NCI-H2029 (cell line): ENCODE data around the gene CDC7.
A peak's percentile ranks its signal among the peaks of the same experiment; 100 is the strongest.
"Not testable (repeated sequence)": the region's sequence is repeated elsewhere in the genome, so short reads cannot be mapped to it uniquely, and the experiment has no call there.

ENCODE experiments used
- DNase-seq: peaks from one replicate; lab custom pipeline; 2025; lab: John Stamatoyannopoulos, UW

The CDC7 gene

DNA sequence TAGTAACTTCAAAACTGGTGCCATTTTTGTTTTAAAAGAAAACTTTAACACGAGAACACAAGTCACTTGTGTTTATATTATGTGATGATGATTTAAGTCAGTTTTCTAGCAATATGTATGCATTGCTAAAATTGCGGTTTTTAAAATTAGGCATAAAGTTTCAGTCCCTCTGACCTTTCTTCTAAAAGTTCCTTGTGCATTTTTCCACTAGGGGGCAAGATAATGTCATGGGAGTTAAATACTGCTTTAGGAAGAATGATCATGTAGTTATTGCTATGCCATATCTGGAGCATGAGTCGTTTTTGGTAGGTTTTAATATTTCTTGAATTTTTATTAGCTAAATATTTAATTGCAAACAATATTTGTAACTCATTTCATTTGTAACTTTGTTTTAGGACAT lies 10.7 kb downstream of the CDC7 start:
- peak; percentile 32 for DNase-seq

DNA sequence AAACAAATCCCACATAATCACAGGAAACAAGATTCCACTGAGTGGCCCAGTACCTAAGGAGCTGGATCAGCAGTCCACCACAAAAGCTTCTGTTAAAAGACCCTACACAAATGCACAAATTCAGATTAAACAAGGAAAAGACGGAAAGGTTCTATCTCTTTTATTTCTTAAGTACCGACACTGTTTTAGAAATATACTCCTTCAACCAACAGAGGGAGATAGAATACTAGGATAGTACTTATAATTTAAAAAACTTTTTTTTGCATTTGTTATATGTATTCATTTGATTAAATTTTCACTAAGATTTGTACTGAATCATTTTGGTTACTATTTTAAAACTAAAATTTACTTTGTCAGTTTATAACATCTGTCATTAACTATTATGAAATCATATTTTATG lies 12.5 kb downstream of the CDC7 start:
- no peak for DNase-seq

DNA sequence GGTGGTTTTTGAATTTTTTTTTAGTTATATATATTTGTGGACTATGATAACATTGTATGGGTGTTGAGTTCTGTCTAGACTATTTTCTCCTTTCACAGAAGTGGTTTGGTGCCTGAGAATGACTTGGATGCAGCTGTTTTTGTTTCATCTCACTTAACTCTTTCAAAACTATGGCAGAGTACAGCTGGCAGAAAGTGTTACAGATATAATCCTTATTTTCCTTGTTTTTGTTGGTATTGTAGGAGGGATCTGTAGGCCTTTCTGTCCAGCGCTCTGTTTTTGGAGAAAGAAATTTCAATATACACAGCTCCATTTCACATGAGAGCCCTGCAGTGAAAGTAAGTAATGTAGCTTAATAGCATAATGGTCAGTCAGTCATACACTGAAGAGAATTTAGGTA lies 13.1 kb downstream of the CDC7 start:
- no peak for DNase-seq

DNA sequence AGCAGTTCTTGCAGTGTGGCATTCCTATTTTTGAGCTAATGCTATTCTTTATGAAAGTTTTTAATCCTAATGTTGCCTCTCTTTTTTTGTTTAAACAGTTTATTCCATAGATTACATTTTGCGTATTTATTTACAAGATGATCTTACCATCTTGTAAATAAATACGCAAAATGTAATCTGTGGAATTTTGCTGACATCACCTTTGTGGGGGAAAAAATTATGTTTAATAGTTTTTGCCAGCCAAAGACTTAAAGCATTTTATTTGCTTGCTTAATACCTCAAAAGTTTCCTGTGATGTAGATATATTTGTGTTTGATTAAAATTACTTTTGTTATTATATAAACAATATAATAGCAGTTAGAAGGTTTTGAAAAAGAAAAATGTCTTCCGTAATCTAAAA lies 15.3 kb downstream of the CDC7 start:
- no peak for DNase-seq

DNA sequence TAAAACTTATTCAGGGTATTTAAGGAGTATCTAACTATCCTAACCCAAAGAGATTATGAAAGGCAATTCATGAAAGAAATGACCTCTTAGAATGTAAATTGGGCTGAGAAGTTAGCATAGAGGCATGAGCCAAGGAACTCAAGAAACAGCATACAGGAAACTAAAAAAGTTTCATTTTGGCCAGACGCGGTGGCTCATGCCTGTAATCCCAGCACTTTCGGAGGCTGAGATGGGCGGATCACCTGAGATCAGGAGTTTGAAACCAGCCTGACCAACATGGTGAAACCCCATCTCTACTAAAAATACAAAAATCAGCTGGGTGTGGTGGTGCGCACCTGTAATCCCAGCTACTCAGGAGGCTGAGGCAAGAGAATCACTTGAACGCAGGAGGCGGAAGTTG lies 16.0 kb downstream of the CDC7 start:
- DNase-seq: not testable (repeated sequence)

DNA sequence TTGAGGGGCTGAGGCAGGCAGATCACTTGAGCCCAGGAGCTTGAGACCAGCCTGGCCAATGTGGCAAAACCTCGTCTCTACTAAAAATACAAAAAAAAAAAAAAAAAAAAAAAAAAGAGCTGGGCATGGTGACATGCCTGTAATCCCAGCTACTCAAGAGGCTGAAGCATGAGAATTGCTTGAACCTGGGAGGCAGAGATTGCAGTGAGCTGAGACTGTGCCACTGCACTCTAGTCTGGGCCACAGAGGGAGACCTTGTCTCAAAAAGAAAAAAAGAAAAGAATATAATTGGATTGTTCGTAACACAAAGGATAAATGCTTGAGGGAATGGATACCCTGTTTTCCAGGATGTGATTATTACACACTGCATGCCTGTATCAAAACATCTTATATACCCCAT lies 18.5 kb downstream of the CDC7 start:
- not testable (repeated sequence) for DNase-seq

DNA sequence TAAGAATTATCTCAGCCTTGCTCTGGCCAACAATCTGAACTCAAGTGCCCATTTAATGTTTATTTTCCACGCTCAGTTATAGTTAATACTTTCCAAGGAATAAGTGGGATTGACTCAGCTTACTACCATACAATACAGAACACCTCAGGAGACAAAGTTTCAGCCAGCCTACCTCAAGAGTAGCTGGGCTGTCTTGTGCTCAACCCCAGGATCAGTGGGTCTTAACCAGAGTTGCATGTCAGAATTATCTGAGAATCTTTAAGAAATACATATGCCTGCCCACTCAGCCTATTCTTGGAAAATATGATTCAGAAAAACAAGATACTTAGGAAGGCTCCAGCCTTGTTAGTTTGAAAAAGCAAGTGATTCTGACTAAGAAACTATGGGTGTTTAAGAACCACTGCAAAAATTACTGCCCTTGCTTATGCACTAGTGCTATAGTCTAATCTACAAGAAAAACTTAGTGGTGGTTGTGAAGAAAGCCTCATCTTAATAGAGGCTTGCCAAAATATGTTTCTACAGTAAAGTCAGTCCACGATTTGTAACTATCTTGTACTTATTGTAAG lies 20.4 kb downstream of the CDC7 start:
- no peak for DNase-seq

DNA sequence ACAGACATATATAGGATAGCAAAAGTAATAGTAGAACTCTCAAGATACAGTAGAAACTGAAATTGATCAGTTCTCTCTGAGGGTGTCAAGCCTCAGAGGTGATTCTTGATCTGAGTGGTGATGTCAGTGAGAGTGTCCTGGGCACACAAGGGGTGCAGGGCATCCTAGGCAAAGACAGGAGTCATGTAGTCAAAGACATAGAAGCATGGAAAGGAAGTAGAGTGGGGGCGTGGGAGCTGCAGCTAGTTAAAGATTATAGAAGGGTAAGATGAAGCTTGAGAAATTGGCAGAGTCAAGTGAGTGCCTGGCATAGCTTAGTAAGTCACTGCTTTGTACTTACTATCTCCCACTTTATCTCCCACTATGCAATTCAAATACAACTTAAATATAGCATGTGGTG lies 22.8 kb downstream of the CDC7 start:
- no peak for DNase-seq

DNA sequence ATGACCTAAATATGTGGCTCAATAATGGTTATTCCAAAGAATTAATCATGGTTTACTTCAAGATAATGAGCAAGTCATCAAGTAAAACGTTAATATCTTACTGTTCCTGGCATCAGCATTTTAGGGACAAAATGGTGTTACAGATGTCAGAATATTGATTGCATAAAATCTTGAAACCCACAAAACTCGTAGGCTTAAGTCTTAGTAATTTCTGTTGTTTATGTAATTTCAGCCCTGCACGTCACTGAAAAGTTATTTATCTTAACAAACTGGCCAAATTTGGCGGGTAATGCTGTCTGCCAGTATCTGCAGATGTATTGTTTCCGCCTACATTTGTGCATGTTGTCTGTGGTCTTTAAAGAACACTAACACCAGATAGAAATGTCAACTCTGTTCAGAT lies 25.8 kb downstream of the CDC7 start:
- DNase-seq: no peak

DNA sequence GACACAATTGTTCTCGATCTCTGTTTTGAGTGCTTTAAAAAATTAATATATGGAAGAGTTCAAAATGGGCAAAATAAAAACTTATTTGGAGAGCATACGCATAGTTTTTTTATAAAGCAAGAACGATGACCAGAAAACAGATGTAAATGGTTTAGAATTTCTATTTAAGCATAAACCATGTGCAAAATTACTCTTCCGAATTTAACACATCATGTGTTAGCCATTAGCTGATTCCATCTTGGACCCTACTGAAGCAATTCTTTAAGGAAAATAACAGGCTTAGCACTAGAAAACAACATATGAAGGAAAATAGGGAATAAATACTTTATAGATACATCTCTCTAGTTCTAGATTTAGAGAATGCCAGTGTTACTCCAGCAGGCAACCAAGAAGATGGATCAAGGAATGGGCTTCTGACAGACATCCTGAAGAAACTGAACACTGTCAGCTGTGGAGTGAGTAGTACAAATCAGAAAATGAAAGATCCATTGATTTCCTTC lies 26.7 kb downstream of the CDC7 start:
- DNase-seq: no peak

DNA sequence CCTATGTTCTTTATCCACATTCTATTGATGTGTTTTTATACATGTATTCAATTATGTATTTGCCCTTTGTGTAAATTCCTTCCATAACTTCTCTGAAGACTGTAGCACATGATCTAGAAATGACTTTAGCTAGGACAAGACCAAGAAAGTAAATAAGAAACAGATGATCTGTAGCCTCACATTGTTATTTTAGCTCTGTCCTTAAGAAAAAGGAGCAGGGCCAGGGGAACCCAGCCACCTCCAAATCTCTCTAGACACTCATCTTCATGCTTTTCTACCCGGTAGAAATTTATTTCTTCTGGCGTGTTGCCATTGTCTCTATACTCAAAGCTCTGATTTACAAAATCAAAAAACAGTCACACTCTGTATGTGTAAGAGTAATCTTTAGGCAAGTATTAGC lies 27.1 kb downstream of the CDC7 start:
- DNase-seq: no peak

DNA sequence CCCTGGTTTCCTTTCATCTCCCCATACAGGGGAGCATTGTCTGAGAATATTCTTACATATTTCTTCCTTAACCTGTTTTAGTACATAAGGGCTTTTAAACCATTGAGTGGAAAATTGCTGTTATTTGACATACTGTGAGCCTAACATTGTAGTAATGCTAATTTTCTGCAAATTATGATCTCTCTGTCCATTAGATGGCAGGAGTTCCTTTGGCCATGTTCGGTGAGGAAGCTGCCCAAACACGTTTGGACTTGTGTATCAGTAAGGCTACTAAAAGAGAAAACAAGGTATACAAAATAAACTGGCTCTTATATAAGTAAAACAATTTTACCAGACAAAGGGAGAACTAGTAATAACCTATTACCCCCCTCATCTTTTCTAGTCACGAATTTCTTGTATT lies 29.2 kb downstream of the CDC7 start:
- no peak for DNase-seq

DNA sequence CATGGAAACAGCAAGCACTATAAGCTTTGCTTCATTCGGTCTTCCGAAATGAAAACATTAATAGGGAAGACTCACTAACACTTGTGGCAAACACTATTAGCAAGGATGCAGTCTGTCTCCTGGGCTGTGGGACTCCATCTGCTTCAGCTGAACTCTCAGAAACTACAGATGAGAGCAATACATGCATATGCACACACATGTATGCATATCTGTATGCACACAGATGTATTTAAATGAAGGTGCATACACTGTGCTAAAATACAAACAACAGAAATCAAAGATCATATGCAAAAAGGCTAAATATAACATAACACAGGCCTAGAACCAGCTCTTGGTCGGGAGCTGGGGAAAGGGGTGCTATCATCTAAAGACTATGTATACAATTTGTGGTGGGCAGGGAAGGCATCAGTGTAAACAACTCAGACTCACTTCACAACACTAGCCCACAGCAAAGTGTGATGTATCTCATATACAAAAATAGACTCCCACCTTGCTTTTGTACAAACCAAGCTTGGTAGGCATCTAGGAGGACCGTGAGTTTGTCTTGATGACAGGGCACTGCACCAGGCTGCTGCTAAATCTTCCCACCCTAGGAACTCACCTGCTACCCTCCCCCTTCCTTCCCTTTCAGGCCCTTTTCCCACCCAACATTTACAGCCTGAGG lies 32.8 kb downstream of the CDC7 start:
- no peak for DNase-seq

DNA sequence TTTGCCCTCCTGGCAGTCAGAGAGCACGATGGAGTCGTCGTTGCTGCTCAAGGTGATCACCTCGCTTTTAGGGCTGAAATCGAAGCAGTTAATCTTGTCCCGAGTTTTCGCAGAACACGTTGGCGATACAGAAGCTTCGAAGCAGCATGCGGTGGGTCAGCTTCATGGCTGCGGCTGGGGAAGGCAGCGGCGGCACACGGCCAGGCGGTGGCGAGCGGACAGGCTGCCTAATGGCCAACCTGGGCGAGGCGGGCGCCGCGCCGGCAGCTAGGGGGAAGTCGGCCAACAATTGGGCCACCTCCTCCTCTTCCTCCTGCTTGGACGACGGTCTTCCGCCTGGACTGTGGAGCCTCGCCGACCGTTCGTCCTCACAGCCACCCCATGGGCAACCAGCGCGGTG lies 34.8 kb downstream of the CDC7 start:
- no peak for DNase-seq

DNA sequence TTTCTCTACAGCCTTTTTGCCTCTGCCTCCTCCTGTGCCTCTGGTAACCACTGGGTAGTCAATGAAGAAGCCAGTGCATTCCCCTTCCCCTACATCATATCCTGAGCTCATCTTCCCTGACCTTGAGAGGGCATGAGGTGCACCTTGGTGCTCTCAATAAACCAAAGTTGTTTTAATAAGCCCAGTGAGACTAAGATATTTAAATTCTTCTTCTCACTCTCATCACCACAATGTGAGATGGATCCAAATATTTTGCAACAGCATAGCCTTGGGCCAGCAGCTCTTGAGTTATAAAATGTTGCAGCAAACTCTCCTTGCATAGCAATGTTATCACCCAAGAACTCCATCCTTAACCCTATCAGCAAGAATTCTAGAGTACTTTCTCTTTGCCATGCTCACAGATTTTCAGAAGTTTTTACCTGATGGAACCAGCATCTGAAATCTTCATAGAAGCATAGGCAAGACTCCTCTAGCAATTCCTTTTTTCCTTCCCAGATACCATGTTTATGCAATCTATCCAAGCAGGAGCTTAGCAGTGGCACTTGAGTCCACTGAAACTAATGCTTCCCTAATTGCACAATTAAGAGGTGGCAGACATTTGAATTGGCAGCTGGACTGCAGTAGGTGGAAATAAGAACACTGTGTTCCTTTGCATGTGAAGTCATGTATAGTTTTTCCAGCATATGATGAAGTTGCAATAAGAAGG lies 36.8 kb downstream of the CDC7 start:
- DNase-seq: no peak

DNA sequence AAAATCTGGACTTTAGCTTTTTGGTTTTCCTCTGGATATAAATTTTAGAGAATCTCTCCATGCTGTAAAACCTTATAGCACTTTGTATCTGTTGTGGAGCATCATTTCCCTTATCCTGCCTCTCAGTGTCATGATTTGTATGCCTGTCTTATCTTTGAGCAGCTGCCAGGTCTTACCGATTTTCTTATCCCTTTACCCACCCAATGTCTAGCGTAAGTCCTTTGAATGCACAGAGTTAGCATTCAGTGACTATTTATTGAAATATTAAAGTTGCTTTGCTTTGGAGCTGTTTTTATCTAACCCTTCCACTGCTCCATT lies 37.3 kb downstream of the CDC7 start:
- no peak for DNase-seq

DNA sequence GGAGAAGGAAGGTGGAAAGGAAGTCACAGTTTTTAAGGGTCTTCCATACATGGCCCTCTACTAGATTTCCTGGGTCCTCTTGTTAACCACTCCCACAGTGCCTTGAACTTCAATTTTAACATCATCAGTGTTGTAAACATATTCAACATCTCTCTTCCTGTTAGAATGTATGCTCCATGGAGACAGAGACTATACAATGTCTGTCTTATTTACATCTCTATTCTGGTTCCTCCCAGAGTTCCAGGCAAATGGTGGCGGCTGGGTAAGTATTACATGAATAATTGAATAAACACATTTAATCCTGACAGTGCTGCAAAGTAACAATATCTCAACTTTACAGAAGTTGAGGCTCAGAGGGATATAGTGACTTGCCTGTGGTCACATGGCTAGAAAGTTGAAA lies 40.3 kb downstream of the CDC7 start:
- DNase-seq: no peak

DNA sequence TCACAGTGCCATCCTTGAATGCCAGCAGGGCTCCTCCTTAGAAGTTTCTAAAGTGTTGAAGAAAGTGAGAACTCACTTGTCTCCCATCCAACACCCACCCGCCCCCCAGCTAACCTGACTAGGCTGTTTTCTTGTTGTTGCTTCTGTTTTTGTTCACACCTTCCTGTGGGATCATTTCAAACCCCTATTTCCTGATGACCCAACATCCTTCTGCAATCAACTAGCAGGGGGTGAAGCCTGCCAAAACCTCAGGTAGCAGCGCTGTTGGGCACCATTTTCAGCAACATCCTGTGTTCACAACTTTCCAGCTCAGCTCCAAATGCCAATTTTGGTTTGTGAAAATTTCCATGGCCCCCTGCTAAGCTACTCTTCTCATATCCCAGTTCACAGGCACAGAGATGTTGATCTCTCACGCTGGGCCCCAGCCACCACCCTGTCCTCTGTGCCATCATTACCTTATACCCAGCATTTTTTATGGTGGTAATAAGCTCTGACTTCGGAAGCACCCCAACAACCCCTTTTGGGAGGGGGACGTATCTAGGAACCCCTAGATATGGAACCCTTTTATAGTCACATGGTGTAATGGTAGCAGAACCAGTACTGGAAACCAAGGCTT lies 41.4 kb downstream of the CDC7 start:
- DNase-seq: no peak

DNA sequence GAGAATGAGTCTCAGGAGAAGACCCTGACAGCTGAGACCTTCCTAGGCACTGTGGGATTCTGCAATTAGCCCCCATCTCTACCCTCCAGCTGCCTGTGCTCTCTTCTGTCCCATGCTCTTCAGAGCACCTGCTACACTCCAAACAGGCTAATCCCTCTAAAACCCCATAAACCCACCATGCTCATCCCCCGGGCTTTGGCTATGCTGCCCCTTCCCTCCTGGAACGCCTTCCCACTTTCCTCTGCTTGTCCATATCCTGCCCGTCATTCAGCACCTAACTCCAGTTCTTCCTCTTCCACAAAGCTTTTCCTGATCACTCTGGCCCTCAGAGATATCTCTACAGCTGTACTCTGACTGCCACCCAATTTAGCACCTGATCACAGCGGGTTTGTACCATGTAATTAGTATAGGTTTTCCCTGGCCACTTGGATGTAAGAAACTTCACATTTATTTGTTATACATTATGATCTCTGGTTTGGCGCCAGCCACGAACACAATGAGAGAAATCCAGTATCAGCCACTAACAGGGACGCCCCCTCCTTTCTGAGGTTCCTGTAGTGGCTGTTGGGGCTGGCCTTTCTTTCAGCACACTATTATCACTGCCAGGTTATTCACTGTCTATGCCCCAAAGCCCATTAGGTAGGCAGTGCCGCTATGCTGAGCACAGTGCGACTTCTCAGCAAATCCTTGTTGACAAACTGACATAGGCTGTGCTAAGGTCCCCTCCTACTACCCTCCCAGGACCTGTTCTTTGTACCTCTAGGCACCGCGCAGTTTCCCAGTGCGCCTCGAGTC lies 45.1 kb downstream of the CDC7 start:
- no peak for DNase-seq

DNA sequence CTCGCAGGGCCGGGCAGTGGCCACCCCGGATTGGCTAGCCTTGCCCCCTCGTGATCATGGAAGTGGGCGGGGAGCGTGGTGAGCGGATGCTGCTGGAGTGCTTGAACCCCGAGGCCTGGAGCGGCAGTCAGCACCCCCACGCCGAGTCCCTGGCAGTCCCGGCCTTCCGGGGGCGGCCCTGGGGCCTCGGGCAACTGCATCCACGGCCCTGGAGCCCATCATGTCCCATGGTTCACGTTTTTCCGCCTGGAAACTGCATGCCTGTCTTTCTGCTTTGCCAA lies 45.6 kb downstream of the CDC7 start:
- DNase-seq: no peak

DNA sequence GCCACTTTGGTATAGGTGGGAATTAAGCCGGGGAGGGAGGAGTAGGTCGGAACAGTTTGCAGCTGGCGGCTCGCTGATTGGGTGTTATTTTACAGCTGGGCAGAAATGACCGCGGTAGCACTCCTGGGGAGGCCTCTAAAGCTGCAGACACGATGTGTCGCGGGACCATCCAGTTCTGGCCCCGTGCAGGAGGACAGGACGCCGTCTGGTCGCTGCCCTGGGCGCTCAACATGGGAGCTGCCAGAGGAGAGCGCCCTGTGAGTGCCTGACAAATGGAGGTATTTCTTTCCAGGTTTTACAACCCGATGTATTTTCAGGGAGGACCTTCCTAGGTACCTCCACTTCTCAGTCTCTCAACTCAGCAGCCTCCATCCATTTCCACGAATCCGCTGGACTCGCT lies 46.2 kb downstream of the CDC7 start:
- DNase-seq: no peak

DNA sequence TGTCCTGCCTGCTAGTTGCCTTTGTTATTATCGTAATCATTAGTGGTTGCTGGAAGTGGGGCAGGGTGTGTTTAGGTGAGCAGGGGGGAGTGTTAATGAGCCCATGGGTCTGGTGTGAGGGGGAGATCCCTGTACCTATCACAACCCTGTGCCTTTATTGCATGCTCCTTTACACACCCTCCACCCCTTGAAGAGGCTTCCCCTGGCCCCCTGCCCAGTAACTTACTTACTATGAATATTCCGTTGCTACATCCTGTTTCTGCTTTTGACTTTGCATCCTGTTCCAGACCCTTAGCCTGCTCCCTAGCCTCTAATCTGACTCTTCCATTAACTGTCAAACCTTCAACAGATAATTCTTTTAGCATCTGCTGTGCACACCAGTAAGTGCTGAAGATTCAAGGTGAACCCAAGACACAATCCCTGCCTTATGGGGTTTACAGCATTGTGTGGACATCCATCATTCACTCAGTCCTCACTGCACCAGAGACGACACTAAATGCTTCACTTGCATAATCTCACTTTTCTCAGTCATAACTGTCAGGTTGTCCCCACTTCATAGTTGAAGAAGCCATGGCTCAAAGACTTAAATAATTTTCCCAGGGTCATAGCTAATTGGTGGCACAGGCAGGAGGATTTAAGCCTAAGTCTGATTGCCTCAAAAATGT lies 47.9 kb downstream of the CDC7 start:
- DNase-seq: no peak
